ENCODE data around the gene CCDC190. TPM values are rescaled to one million over a fixed set of nuclear protein-coding genes. Genes with fewer than 3 reads are reported as not detected.

The CCDC190 gene
- total RNA-seq, 1 experiment from 2014 or later = not detected

GRCh38 chr1:162838863-162839262 is 22.1 kb downstream of the CCDC190 start:
- H3K36me3 ChIP-seq (ENCODE audit: control insufficient read depth in 1 of 2, insufficient read depth in 2 of 2, low read length in 2 of 2) = no peaks in the 10 kb centered on the region
- H3K4me2 ChIP-seq (ENCODE audit: low read length) = no peak overlapping the region
- H4K20me1 ChIP-seq (ENCODE audit: insufficient read depth) = no peaks in the 10 kb centered on the region
- no peak overlapping the region for H2AFZ ChIP-seq (ENCODE audit: low read depth, low read length, poor library complexity, severe bottlenecking)
- BruUV-seq (replicated peaks) = no TSS peak
- ATAC-seq (no peak), DNase-seq (ENCODE audit: low read depth, low spot score) (no peak)
- no peaks in the 10 kb centered on the region for H3K9me2 ChIP-seq (ENCODE audit: insufficient read depth)
- intact Hi-C loops (cut with micrococcal nuclease) = no loop called here
- TF ChIP-seq CBX3 (IDR thresholded peaks at IDR 0.05; ENCODE audit: low read depth) = peak; percentile 50; the same call in 1 of the 2 replicates
- TF ChIP-seq POLR2A (IDR thresholded peaks at IDR 0.05; ENCODE audit: borderline replicate concordance, extremely low read depth, insufficient read depth, insufficient read length) = no peak
- ChIA-PET POLR2A (no interaction called here), CTCF (no interaction called here), RAD21 (ENCODE audit: low non-redundant PET in 1 of 2, low total read pairs in 2 of 2, uncharacterized antibody in 2 of 2, unreplicated experiment in 2 of 2) (no interaction called here)
- H3K79me2 ChIP-seq (ENCODE audit: insufficient read depth, low read length) = no peaks in the 10 kb centered on the region
- H3K9me3 ChIP-seq (ENCODE audit: control insufficient read depth in 1 of 2, insufficient read depth in 1 of 2, low read depth in 1 of 2, low read length in 2 of 2) = no peaks in the 10 kb centered on the region; a peak in 1 of 4 replicates
- H3K27ac ChIP-seq (ENCODE audit: low read depth, low read length) = no peak overlapping the region
- no peak overlapping the region for H3K9ac ChIP-seq (ENCODE audit: low read length)
- no peak overlapping the region for H3K4me3 ChIP-seq (replicated peaks in 1 of 2; ENCODE audit: low read depth in 1 of 2, low read length in 2 of 2)
- no peaks in the 10 kb centered on the region for H3K27me3 ChIP-seq (ENCODE audit: insufficient read depth, low read length)
- no peaks in the 10 kb centered on the region for H3K4me1 ChIP-seq (ENCODE audit: control insufficient read depth in 1 of 2, insufficient read depth in 2 of 2, low read length in 2 of 2)

- Histone ChIP-seq H2AFZ (ENCODE audit: low read depth, low read length, poor library complexity, severe bottlenecking) (no peak overlapping the region), H3K9me3 (ENCODE audit: control insufficient read depth in 1 of 2, insufficient read depth in 1 of 2, low read depth in 1 of 2, low read length in 2 of 2) (no peaks in the 10 kb centered on the region; a peak in 1 of 4 replicates), H3K4me1 (ENCODE audit: control insufficient read depth in 1 of 2, insufficient read depth in 2 of 2, low read length in 2 of 2) (no peaks in the 10 kb centered on the region), H3K9me2 (ENCODE audit: insufficient read depth) (no peaks in the 10 kb centered on the region), H3K79me2 (ENCODE audit: insufficient read depth, low read length) (no peaks in the 10 kb centered on the region), H3K9ac (ENCODE audit: low read length) (no peak overlapping the region), H4K20me1 (ENCODE audit: insufficient read depth) (no peaks in the 10 kb centered on the region), H3K4me2 (ENCODE audit: low read length) (no peak overlapping the region), H3K4me3 (replicated peaks in 1 of 2; ENCODE audit: low read depth in 1 of 2, low read length in 2 of 2) (no peak overlapping the region), H3K27me3 (ENCODE audit: insufficient read depth, low read length) (no peaks in the 10 kb centered on the region), H3K36me3 (ENCODE audit: control insufficient read depth in 1 of 2, insufficient read depth in 2 of 2, low read length in 2 of 2) (no peaks in the 10 kb centered on the region), H3K27ac (ENCODE audit: low read depth, low read length) (no peak overlapping the region)
- TF ChIP-seq SIN3A (IDR thresholded peaks at IDR 0.05; ENCODE audit: low read depth) = no peak
- no peak for TF ChIP-seq EGR1 (IDR thresholded peaks at IDR 0.05; ENCODE audit: low read depth)
- no peak for TF ChIP-seq CBX3 (IDR thresholded peaks at IDR 0.05; ENCODE audit: low read depth)
- no peak for TF ChIP-seq ZNF274 (IDR thresholded peaks at IDR 0.05; ENCODE audit: low read depth, low read length)
- TF ChIP-seq EZH2phosphoT487 (IDR thresholded peaks at IDR 0.05; ENCODE audit: borderline replicate concordance) = no peak
- TF ChIP-seq POLR2A (IDR thresholded peaks at IDR 0.05; ENCODE audit: borderline replicate concordance, extremely low read depth, insufficient read depth, insufficient read length) = no peak
- no peak for TF ChIP-seq SRF (IDR thresholded peaks at IDR 0.05; ENCODE audit: low read depth)
- no peak for TF ChIP-seq ELF1 (IDR thresholded peaks at IDR 0.05; ENCODE audit: borderline replicate concordance, low read depth)
- BruUV-seq (replicated peaks) = no TSS peak
- intact Hi-C loops (cut with micrococcal nuclease) = no loop called here
- CTCF ChIA-PET = interaction anchor here (1.2 kb wide), 1 partner anchor 19 kb away, joined by 3 read pairs; no protein-coding TSS in a partner anchor
- ATAC-seq = no peak
- no peak for DNase-seq (ENCODE audit: low read depth, low spot score)
- POLR2A ChIA-PET = no interaction called here
- RAD21 ChIA-PET (ENCODE audit: low non-redundant PET in 1 of 2, low total read pairs in 2 of 2, uncharacterized antibody in 2 of 2, unreplicated experiment in 2 of 2) = no interaction called here
Observed at GRCh38 chr1:162835157-162835899, 25.6 kb downstream of the CCDC190 start.

Data from HCT116 (cell line).